Body of pancreas (tissue), 4 donors: ENCODE data around the gene ZMYND11.

Experiments used
- POLR2A ChIP-seq, 3 donors: fragments of 450-650 bp; IDR thresholded peaks; one replicate each; pipeline ENCODE4 v1.6.1; 2016; ENCODE audit warnings: antibody characterized with exemption in 3 of 3, mild to moderate bottlenecking in 2 of 3
- TF ChIP-seq, protein P1 (sequence below), 7 experiments: fragments of 450-650 bp in 4 of 7; fragments of 200-600 bp in 3 of 7; sonication (generic) in 3 of 7; IDR thresholded peaks; one replicate each; pipeline ENCODE4 v1.5.1; 2016 to 2019; ENCODE audit warnings: antibody characterized with exemption in 7 of 7

DNA sequence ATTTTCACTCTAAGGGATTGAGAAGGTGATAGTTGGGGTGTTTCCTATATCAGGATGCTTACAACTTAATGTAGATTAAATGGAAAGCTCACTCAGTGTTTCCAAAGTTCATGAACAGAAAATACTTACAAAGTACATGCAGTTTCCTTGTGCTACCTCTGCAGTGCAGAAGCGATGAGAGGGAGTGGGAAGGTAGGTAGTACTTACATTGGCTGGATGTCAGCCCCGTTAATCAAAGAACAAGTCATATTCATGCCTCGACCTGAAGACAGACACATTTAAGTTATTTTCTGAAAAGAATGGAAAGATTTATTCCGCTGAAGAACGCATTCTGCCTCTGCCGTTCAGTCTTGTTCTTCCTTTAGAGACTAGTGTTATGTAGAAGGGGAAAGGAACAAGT lies 93.1 kb downstream of the ZMYND11 start:
- TF ChIP-seq, protein P1, sequence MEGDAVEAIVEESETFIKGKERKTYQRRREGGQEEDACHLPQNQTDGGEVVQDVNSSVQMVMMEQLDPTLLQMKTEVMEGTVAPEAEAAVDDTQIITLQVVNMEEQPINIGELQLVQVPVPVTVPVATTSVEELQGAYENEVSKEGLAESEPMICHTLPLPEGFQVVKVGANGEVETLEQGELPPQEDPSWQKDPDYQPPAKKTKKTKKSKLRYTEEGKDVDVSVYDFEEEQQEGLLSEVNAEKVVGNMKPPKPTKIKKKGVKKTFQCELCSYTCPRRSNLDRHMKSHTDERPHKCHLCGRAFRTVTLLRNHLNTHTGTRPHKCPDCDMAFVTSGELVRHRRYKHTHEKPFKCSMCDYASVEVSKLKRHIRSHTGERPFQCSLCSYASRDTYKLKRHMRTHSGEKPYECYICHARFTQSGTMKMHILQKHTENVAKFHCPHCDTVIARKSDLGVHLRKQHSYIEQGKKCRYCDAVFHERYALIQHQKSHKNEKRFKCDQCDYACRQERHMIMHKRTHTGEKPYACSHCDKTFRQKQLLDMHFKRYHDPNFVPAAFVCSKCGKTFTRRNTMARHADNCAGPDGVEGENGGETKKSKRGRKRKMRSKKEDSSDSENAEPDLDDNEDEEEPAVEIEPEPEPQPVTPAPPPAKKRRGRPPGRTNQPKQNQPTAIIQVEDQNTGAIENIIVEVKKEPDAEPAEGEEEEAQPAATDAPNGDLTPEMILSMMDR (IDR thresholded peaks at IDR 0.05), result no peak
- TF ChIP-seq POLR2A (IDR thresholded peaks at IDR 0.05), result no peak
